ENCODE results near the gene CTNNBL1.
"Not testable (repeated sequence)": the region's sequence is repeated elsewhere in the genome, so short reads cannot be mapped to it uniquely, and the experiment has no call there.

CTNNBL1 gene, protein sequence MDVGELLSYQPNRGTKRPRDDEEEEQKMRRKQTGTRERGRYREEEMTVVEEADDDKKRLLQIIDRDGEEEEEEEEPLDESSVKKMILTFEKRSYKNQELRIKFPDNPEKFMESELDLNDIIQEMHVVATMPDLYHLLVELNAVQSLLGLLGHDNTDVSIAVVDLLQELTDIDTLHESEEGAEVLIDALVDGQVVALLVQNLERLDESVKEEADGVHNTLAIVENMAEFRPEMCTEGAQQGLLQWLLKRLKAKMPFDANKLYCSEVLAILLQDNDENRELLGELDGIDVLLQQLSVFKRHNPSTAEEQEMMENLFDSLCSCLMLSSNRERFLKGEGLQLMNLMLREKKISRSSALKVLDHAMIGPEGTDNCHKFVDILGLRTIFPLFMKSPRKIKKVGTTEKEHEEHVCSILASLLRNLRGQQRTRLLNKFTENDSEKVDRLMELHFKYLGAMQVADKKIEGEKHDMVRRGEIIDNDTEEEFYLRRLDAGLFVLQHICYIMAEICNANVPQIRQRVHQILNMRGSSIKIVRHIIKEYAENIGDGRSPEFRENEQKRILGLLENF
- 36.2 to 70.7 (median 44.5) reads per million in 9 experiments for total RNA-seq

DNA sequence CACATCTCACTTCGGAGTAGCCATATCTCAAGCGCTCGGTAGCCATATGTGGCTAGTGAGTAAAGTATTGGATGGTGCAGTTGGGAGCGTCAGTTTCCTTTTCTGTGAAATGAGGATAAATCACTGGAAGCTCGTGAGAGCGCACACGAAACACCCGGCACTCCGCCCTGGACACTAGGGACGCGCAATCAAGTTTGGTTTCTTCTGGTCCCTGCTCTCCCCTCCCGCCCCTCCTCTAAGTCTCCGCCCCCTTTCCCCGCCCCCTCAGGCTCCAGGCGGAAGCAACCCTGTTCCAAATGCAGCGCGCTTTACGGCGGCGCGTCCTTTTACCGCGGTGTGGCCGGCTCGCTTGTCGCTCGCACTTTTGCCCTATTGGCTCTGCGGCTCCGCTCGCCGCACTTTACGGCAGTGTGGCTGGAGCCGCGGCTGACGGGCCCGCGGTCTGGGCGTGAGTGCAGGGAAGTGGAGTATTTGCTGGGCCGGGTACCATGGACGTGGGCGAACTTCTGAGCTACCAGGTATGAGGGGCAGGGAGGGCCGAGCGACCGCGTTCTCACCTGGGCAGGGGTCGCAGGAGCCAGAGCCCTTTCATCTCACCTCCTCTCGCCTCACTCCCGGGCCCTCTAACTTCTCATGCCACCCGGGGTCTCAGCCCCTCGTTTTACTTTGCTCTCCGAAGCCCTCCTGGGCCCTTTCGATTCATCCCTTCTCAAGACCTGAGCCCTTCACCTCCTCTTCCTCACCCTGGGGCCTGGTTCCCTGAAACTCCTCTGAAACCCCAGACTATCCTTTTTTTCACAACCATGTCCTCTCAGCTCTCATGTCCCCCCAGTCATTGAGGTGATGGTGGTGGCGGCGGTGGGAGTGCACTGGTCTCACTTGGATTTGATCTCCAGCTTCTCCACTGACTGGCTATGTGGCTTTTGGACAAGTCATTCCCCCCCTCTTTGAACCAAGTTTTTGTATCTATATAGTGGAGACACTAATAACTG, at the start of gene CTNNBL1:
Gene CTNNBL1, plus strand, starts transcription at position 396 of the 992 bp plus-strand sequence. Its CDS starts 93 bp downstream, at position 489.
- H3K4me1 Mint-ChIP-seq (ENCODE audit: low read depth in 2 of 2): peaks cover 23 to 35% of the 10 kb centered on the region in 2 donors
- H3K4me3 Mint-ChIP-seq: peak within 1 kb of the TSS; percentile 94 to 99
- ATAC-seq (replicated peaks) (peak; percentile 96), DNase-seq (peak; percentile 91 to 92 (median 92))
- H3K9me3 Mint-ChIP-seq: no peaks in the 10 kb centered on the region
- peak within 1 kb of the TSS; percentile 94 to 98 for H3K27ac Mint-ChIP-seq
- peaks cover 17 to 22% of the 10 kb centered on the region in 2 donors for H3K27me3 Mint-ChIP-seq
- peaks cover 13% of the 10 kb centered on the region for H3K36me3 Mint-ChIP-seq (ENCODE audit: insufficient read depth)

DNA sequence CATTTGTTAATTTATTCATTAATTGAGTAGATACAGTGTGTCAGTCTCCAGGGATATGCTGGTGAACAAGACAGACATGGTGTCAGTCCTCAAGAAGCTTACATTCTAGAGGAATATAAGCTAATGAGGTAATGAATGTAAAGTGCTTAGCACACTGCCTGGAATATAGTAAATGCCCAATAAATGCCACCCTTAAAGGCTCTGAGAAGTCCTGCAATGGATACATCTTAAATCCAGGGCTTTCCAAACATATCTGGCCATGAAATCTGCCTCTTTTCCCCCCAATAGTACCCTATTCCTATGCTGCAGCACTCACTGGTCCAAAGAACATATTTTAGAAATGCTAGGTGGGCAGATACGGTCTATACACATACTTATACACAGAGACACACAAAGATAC, 49.2 kb upstream of the CTNNBL1 start:
- ATAC-seq (replicated peaks): no peak
- no peak for DNase-seq
- no peak overlapping the region for H3K4me3 Mint-ChIP-seq
- H3K27me3 Mint-ChIP-seq: peaks cover 43 to 73% of the 10 kb centered on the region in 2 donors
- H3K27ac Mint-ChIP-seq: no peak overlapping the region
- H3K36me3 Mint-ChIP-seq (ENCODE audit: insufficient read depth): no peaks in the 10 kb centered on the region
- no peaks in the 10 kb centered on the region for H3K4me1 Mint-ChIP-seq (ENCODE audit: low read depth in 2 of 2)
- H3K9me3 Mint-ChIP-seq: no peaks in the 10 kb centered on the region

DNA sequence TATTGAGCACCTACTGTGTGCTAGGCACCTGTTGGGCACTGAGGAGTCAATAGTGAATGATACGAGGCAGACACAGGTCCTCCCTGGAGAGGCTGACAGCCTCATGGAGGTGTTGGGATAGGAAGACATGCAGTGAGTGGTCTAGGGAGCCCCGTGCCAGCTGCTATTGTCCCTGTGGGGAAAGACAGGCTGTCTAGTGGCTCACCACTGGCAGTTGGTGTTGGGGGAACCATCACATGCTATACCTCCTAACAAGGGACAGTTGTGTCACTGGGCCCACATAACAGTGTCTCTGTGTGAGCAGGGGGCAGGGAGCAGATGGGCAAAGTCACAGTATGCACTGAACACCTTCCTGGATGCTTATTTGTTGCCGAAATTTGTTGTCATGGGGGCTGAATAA, 45.9 kb upstream of the CTNNBL1 start:
- H3K27ac Mint-ChIP-seq: no peak overlapping the region
- H3K27me3 Mint-ChIP-seq: peaks cover 26 to 74% of the 10 kb centered on the region in 2 donors
- H3K36me3 Mint-ChIP-seq (ENCODE audit: insufficient read depth): no peaks in the 10 kb centered on the region
- no peak overlapping the region for H3K4me3 Mint-ChIP-seq
- H3K4me1 Mint-ChIP-seq (ENCODE audit: low read depth in 2 of 2): no peaks in the 10 kb centered on the region
- ATAC-seq (replicated peaks) (no peak), DNase-seq (no peak)
- no peaks in the 10 kb centered on the region for H3K9me3 Mint-ChIP-seq

DNA sequence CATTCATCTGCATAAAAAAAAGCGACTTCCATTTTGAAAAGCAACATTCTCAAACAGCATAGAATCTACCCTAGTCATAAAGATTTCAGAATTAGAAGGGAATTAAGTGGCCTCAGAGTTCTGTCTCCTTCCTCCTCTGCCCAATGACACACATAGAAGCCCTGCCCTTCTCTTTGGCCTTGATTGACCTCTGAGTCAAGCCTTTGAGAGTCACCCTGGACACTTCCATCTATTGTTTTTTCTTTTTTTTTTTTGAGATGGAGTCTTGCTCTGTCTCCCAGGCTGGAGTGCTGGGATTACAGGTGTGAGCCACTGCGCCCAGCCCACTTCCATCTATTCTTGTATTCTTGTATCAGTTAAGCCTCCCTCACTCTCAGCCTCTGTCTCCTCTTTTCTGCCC, 44.8 kb upstream of the CTNNBL1 start:
- Mint-ChIP-seq H3K27me3 (peaks cover 20 to 74% of the 10 kb centered on the region in 2 donors), H3K4me1 (ENCODE audit: low read depth in 2 of 2) (no peaks in the 10 kb centered on the region), H3K27ac (no peak overlapping the region), H3K9me3 (no peaks in the 10 kb centered on the region), H3K36me3 (ENCODE audit: insufficient read depth) (no peaks in the 10 kb centered on the region), H3K4me3 (no peak overlapping the region)
- no peak for ATAC-seq (replicated peaks)
- DNase-seq: no peak

DNA sequence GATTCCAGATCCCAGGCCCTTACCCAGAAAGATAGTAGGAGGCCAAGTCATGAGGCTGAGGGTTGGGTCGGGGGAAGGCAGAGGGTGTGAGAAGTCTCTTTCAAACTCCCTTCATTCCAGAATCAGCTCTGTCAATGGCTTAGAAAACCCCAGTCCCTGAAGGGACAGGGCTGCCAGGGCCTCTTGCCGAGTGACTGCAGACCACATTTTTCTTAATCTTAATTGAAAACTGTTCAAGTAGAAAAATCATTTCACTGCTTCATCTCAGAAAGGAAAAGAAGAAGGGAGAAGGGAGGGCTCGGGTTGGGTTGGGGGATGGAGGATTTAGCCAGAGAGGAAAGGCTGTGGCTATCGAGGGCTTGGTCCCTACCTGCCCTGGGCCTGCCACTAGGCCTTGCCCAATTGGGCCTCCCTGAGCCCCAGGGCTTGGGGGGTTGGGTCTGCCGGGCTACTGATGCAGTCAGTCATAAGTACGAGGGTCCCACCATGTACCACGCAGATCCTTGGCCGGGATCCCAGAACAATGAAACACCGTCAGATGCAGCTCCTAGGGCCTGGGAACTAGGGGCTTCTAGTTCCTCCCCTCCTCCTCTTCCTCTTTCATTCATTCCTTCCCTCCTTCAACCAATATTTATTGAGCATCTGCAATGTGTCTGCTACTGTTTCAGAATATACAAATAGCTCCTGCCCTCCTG, 44.0 kb upstream of the CTNNBL1 start:
- Mint-ChIP-seq H3K36me3 (ENCODE audit: insufficient read depth) (no peaks in the 10 kb centered on the region), H3K27me3 (peaks cover 17 to 80% of the 10 kb centered on the region in 2 donors), H3K4me3 (no peak overlapping the region), H3K4me1 (ENCODE audit: low read depth in 2 of 2) (no peaks in the 10 kb centered on the region), H3K27ac (no peak overlapping the region), H3K9me3 (no peaks in the 10 kb centered on the region)
- ATAC-seq (replicated peaks) (no peak), DNase-seq (no peak)

DNA sequence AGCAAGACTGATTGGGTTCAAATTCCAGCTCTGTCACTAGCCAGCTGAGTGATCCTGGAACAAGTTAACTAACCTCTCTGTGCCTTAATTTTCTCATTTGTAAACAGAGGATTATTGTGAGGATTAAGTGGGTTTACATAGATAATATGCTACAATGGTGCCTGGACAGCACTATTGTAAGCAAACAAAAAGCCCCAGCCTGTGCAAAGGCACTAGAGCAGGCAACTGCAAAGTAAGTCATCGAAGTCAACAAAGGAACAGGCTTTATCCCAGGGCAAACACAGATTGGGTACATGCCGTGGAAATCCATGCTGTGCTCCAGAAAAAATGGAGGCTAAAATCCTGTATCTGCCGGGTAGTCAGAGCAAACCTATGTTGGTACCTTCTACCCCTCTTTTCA, 43.2 kb upstream of the CTNNBL1 start:
- peaks cover 12 to 74% of the 10 kb centered on the region in 2 donors for H3K27me3 Mint-ChIP-seq
- no peak overlapping the region for H3K4me3 Mint-ChIP-seq
- H3K4me1 Mint-ChIP-seq (ENCODE audit: low read depth in 2 of 2): no peaks in the 10 kb centered on the region
- H3K9me3 Mint-ChIP-seq: no peaks in the 10 kb centered on the region
- H3K36me3 Mint-ChIP-seq (ENCODE audit: insufficient read depth): no peaks in the 10 kb centered on the region
- no peak overlapping the region for H3K27ac Mint-ChIP-seq
- ATAC-seq (replicated peaks) (no peak), DNase-seq (no peak)

DNA sequence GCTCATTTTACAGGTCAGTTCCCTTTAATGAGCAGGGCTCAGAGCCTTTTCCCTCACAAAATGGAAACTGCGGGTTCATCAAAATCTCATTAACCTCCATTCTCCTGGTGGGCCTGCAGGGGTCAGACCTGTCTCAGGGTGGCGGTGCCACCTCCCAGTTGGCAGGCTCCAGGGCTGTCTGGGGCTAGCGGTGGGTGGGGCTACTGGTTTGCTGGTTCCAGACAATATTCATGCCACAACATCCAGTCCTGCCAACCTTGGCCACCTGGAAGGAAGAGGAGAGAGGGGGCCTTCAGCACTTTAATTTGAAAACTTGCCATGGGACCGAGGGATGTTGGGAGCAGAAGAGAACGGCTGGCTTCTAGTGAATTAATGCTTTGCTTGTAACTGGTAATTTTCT, 41.9 kb upstream of the CTNNBL1 start:
- DNase-seq: no peak
- H3K9me3 Mint-ChIP-seq: no peaks in the 10 kb centered on the region
- ATAC-seq (replicated peaks): no peak
- H3K27ac Mint-ChIP-seq: peak overlapping the region in 1 of 2 donors; percentile 20
- H3K4me3 Mint-ChIP-seq: no peak overlapping the region
- H3K4me1 Mint-ChIP-seq (ENCODE audit: low read depth in 2 of 2): no peaks in the 10 kb centered on the region
- H3K27me3 Mint-ChIP-seq: peaks cover 12 to 78% of the 10 kb centered on the region in 2 donors
- H3K36me3 Mint-ChIP-seq (ENCODE audit: insufficient read depth): no peaks in the 10 kb centered on the region

DNA sequence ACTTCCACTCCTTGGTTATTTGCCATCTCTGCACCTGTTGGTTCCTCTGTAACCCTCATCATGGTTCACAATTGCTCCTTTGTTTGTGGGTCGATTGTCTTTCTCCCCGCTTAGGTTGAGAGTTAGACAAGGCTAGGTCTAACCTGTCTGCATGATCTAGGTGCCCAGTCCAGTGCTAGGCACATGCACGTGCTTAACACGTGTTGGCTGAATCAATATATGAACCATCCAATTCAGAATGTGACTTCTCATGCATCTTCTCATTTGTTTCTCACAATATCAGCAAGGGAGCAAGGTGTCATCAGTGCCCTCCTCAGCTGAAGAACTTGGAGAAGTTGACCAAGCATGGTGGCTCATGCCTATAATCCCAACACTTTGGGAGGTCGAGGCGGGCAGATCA, 36.9 kb upstream of the CTNNBL1 start:
- no peaks in the 10 kb centered on the region for H3K4me1 Mint-ChIP-seq (ENCODE audit: low read depth in 2 of 2)
- ATAC-seq (replicated peaks) (no peak), DNase-seq (no peak)
- H3K4me3 Mint-ChIP-seq: no peak overlapping the region
- no peak overlapping the region for H3K27ac Mint-ChIP-seq
- no peaks in the 10 kb centered on the region for H3K9me3 Mint-ChIP-seq
- peaks cover 14 to 53% of the 10 kb centered on the region in 2 donors for H3K27me3 Mint-ChIP-seq
- no peaks in the 10 kb centered on the region for H3K36me3 Mint-ChIP-seq (ENCODE audit: insufficient read depth)

DNA sequence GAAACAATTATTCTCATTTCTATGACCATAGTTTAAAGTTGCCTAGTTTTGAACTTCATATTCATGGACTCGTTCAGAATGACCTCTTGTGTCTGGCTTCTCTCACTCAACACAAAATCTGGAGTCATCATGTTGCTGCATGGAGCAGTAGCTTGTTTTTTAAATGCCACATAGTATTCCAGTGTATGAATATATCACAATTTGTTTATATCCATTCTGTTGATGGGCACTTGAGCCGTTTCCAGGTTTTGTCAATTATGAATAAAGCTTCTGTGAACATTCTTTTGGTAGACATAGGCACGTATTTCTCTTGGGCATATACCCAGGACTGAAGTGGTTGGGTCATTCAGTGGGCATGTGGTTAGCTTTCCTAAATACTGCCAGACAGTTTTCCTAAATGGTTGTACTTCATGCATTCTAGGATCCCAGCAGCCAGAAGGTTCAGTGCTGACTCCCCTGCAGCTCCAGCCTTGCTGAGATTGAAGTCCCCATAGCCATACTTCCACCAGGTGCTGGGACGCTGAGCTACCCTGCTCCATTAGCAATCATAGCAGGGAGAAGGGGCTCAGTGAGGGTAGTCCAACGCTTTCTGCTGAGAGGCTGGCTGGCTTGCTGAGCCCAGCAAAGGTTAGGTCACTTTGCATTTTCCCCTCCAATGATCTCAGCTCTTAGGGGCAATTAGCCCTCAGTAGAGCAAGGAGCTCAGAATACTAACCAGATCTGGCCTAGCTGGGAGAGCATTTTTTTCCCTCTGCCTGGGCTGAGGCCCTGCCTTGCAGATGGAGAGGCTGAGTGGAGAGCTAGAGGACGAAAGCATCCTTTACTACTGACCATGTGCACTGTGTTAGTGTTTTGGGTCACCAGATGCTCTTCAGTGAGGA, 35.7 kb upstream of the CTNNBL1 start:
- no peaks in the 10 kb centered on the region for H3K36me3 Mint-ChIP-seq (ENCODE audit: insufficient read depth)

DNA sequence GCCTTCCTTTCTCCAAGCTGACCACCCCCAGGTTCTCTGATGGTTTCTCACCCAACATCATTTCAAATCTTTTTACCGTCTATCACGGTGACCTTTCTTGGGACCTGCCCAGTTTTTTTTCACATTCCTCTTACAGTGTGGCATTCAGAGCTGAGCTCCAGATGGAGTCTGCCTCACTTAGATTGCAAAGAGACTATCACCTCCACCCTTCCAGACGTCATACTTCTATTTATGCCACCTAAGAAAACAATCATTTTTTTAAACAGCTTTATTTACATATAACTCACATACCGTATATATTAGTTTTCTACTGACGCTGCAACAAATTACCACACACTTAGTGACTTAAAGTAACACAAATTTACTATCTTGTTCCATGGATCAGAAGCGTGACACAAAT, 32.3 kb upstream of the CTNNBL1 start:
- Mint-ChIP-seq H3K36me3 (ENCODE audit: insufficient read depth) (no peaks in the 10 kb centered on the region), H3K4me1 (ENCODE audit: low read depth in 2 of 2) (no peaks in the 10 kb centered on the region), H3K27ac (no peak overlapping the region), H3K9me3 (peaks cover 0 to 2% of the 10 kb centered on the region in 2 donors), H3K27me3 (peaks cover 25 to 34% of the 10 kb centered on the region in 2 donors), H3K4me3 (no peak overlapping the region)
- ATAC-seq (replicated peaks) (no peak), DNase-seq (no peak)

More for the DNA sequence above, 35.7 kb upstream of the CTNNBL1 start:
- no peaks in the 10 kb centered on the region for H3K9me3 Mint-ChIP-seq
- no peaks in the 10 kb centered on the region for H3K4me1 Mint-ChIP-seq (ENCODE audit: low read depth in 2 of 2)
- peaks cover 18 to 41% of the 10 kb centered on the region in 2 donors for H3K27me3 Mint-ChIP-seq
- no peak overlapping the region for H3K4me3 Mint-ChIP-seq
- no peak for ATAC-seq (replicated peaks)
- DNase-seq: no peak
- H3K27ac Mint-ChIP-seq: no peak overlapping the region

DNA sequence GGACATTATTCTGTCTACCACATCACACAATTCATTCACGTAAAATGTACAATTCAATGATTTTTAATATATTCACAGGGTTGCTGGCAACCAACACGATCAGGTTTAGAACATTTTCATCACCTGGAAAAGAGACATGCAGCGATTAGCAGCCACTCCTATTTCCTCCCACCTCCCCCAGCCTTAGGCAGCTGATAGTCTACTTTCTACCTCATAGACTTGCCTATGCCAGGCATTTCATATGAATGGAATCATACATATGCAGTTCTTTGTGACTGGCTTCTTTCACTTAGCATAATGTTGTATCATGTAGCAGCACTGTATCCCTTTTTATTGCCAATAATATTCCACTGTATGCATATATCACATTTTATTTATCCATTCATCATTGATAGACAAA, 31.5 kb upstream of the CTNNBL1 start:
- no peak for ATAC-seq (replicated peaks)
- Mint-ChIP-seq H3K36me3 (ENCODE audit: insufficient read depth) (no peaks in the 10 kb centered on the region), H3K9me3 (peaks cover 0 to 2% of the 10 kb centered on the region in 2 donors), H3K27me3 (peaks cover 25 to 27% of the 10 kb centered on the region in 2 donors), H3K4me3 (no peak overlapping the region), H3K4me1 (ENCODE audit: low read depth in 2 of 2) (no peaks in the 10 kb centered on the region), H3K27ac (no peak overlapping the region)
- no peak for DNase-seq

DNA sequence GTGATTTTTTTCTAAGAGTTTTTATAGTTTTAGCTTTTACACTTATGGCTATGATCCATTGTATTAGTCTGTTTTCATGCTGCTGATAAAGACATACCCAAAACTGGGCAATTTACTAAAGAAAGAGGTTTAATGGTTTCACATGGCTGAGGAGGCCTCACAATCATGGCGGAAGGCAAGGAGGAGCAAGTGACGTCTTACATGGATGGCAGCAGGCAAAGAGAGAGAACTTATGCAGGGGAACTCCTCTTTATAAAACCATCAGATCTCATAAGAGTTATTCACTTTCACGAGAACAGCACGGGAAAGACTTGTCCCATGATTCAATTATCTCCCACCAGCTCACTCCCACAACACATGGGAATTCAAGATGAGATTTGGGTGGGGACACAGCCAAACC, 29.2 kb upstream of the CTNNBL1 start:
- not testable (repeated sequence) for ATAC-seq (replicated peaks); H3K36me3 Mint-ChIP-seq (ENCODE audit: insufficient read depth); H3K4me3 Mint-ChIP-seq; H3K27ac Mint-ChIP-seq; H3K4me1 Mint-ChIP-seq (ENCODE audit: low read depth in 2 of 2); H3K9me3 Mint-ChIP-seq; DNase-seq
- H3K27me3 Mint-ChIP-seq: peaks cover 34 to 41% of the 10 kb centered on the region in 2 donors
